RWPE1 (cell line): ENCODE measurements around the gene PPBP.
"Not testable (repeated sequence)": the region's sequence is repeated elsewhere in the genome, so short reads cannot be mapped to it uniquely, and the experiment has no call there.

Experiments
- CTCF ChIA-PET: fragments of 350-600 bp; sonication (Branson Sonifier 250); formaldehyde crosslinking; extraction: SDS; loops from one replicate; lab custom pipeline; 2021; lab: Yijun Ruan, JAX
- POLR2A ChIA-PET: fragments of 400-600 bp; formaldehyde crosslinking; extraction: SDS; loops from one replicate; lab custom pipeline; 2020; ENCODE audit warnings: antibody characterized with exemption; ENCODE audit not compliant: low non-redundant PET; lab: Yijun Ruan, JAX
- DNase-seq: peaks from one replicate; pipeline ENCODE4 v3.0.0; 2012; ENCODE audit warnings: low spot score
- H3K27ac ChIP-seq: fragments of 450-650 bp; 2 replicates; pipeline ENCODE4 v1.5.1; 2017
- CTCF ChIP-seq: fragments of 450-650 bp; conservative IDR thresholded peaks from 2 replicates; pipeline ENCODE4 v1.5.1; 2017; ENCODE audit warnings: low read depth, mild to moderate bottlenecking

PPBP gene

GRCh38 chr4:73967866-73968265 lies 20.1 kb downstream of the PPBP start:
- DNase-seq, result no peak
- H3K27ac ChIP-seq, result no peak overlapping the region
- POLR2A ChIA-PET, result no interaction called here
- CTCF ChIA-PET, result no interaction called here
- TF ChIP-seq CTCF, result no peak

- TF ChIP-seq CTCF, result no peak
- DNase-seq, result no peak
- ChIA-PET CTCF (no interaction called here), POLR2A (no interaction called here)
- no peak overlapping the region for H3K27ac ChIP-seq
Measured at GRCh38 chr4:73964862-73965611, 23.0 kb downstream of the PPBP start.

GRCh38 chr4:73962724-73963123 lies 25.3 kb downstream of the PPBP start:
- H3K27ac ChIP-seq, result no peak overlapping the region
- ChIA-PET CTCF (no interaction called here), POLR2A (no interaction called here)
- no peak for DNase-seq
- TF ChIP-seq CTCF, result no peak

GRCh38 chr4:73959041-73959440 lies 28.9 kb downstream of the PPBP start:
- DNase-seq, CTCF ChIA-PET, POLR2A ChIA-PET, H3K27ac ChIP-seq: not testable (repeated sequence)

GRCh38 chr4:73952352-73952751 lies 35.6 kb downstream of the PPBP start:
- no peak for DNase-seq
- H3K27ac ChIP-seq, result no peak overlapping the region
- POLR2A ChIA-PET, result no interaction called here
- no peak for TF ChIP-seq CTCF
- CTCF ChIA-PET, result interaction anchor here (0.6 kb wide), 1 partner anchor 237 kb away, joined by 7 read pairs; no protein-coding TSS in a partner anchor

GRCh38 chr4:73950376-73950920 lies 37.5 kb downstream of the PPBP start:
- CTCF ChIA-PET, result interaction anchor here (0.5 kb wide), 1 partner anchor 23 kb away, joined by 3 read pairs; no protein-coding TSS in a partner anchor
- POLR2A ChIA-PET, result not testable (repeated sequence)

GRCh38 chr4:73948990-73949706 lies 38.8 kb downstream of the PPBP start:
- ChIA-PET POLR2A (no interaction called here), CTCF (no interaction called here)
- no peak for TF ChIP-seq CTCF
- no peak overlapping the region for H3K27ac ChIP-seq
- no peak for DNase-seq

More at GRCh38 chr4:73950376-73950920, 37.5 kb downstream of the PPBP start:
- not testable (repeated sequence) for H3K27ac ChIP-seq, DNase-seq
